EL (cell line): ENCODE measurements around the gene CTBP2.
"Not testable (repeated sequence)": the region's sequence is repeated elsewhere in the genome, so short reads cannot be mapped to it uniquely, and the experiment has no call there.

ENCODE experiments used
- DNase-seq: peaks from one replicate; pipeline ENCODE4 v3.0.0-alpha.2; 2016

The CTBP2 gene

GRCh38 chr10:125158601-125159485 lies 1.5 kb downstream of the CTBP2 start:
- peak; percentile 70 for DNase-seq

GRCh38 chr10:125158275-125158600 lies 2.1 kb downstream of the CTBP2 start:
- DNase-seq, result no peak

GRCh38 chr10:125157505-125157904 lies 2.9 kb downstream of the CTBP2 start:
- DNase-seq, result no peak

GRCh38 chr10:125156739-125157480 lies 3.5 kb downstream of the CTBP2 start:
- no peak for DNase-seq

GRCh38 chr10:125156196-125156595 lies 4.2 kb downstream of the CTBP2 start:
- peak; percentile 30 for DNase-seq

GRCh38 chr10:125155101-125155500 lies 5.3 kb downstream of the CTBP2 start:
- peak; percentile 52 for DNase-seq

- no peak for DNase-seq
Observed at GRCh38 chr10:125154529-125154928, 5.8 kb downstream of the CTBP2 start.

GRCh38 chr10:125153703-125154490 lies 6.5 kb downstream of the CTBP2 start:
- DNase-seq, result peak; percentile 72

- no peak for DNase-seq
Observed at GRCh38 chr10:125152450-125153368, 7.7 kb downstream of the CTBP2 start.

GRCh38 chr10:125151553-125152449 lies 8.6 kb downstream of the CTBP2 start:
- no peak for DNase-seq

GRCh38 chr10:125151170-125151552 lies 9.2 kb downstream of the CTBP2 start:
- no peak for DNase-seq

GRCh38 chr10:125150376-125151083 lies 9.8 kb downstream of the CTBP2 start:
- DNase-seq, result not testable (repeated sequence)

- no peak for DNase-seq
Observed at GRCh38 chr10:125149680-125150047, 10.7 kb downstream of the CTBP2 start.

- DNase-seq, result peak; percentile 82
Observed at GRCh38 chr10:125149036-125149679, 11.2 kb downstream of the CTBP2 start.

- DNase-seq, result no peak
Observed at GRCh38 chr10:125148528-125148927, 11.8 kb downstream of the CTBP2 start.

- DNase-seq, result no peak
Observed at GRCh38 chr10:125147971-125148439, 12.4 kb downstream of the CTBP2 start.

GRCh38 chr10:125146791-125147579 lies 13.4 kb downstream of the CTBP2 start:
- DNase-seq, result peak; percentile 88

- no peak for DNase-seq
Observed at GRCh38 chr10:125145636-125146035, 14.7 kb downstream of the CTBP2 start.
